Measurements from ENCODE around the gene TLK1.

- no peak for TF ChIP-seq CTCF (conservative IDR thresholded peaks at IDR 0.05; ENCODE audit: low read length)
- TF ChIP-seq EZH2phosphoT487 (IDR thresholded peaks at IDR 0.05; ENCODE audit: borderline replicate concordance, low read depth, low read length) = no peak
These were observed 211.3 kb downstream of the TLK1 start for GRCh38 chr2:170949415-170949814.
